ENCODE measurements around the gene GALNT12.

DNA sequence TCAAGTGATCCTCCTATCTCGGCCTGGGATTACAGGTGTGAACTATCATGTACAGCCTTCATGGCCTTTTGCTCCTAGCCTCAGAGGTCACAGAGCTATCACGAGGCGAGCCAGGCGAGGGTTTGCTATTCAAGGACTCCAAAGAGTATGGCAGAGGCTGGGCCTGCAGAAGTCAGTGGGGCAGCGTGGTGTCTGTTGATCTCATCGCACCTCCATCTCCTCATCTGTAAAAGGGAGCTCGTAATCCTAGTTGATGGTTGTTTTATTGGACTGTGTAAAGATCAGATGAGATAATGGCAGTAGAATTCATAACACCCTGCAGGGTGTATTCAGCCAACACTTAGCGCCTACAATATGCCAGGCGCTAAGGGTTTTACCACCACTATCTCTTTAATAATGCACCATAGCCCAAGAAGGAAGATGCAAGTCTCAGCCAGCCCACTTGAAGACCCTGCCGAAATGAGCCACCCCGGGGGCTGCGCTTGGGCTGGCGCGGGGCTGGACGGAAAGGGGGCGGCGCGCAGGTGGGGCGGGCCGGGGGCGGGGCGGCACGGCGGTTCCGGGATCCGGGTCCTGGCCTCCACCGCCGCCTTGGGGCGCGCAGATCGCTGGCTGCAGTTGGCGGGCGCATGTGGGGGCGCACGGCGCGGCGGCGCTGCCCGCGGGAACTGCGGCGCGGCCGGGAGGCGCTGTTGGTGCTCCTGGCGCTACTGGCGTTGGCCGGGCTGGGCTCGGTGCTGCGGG is at the start of gene GALNT12:
- TF ChIP-seq, protein P1, sequence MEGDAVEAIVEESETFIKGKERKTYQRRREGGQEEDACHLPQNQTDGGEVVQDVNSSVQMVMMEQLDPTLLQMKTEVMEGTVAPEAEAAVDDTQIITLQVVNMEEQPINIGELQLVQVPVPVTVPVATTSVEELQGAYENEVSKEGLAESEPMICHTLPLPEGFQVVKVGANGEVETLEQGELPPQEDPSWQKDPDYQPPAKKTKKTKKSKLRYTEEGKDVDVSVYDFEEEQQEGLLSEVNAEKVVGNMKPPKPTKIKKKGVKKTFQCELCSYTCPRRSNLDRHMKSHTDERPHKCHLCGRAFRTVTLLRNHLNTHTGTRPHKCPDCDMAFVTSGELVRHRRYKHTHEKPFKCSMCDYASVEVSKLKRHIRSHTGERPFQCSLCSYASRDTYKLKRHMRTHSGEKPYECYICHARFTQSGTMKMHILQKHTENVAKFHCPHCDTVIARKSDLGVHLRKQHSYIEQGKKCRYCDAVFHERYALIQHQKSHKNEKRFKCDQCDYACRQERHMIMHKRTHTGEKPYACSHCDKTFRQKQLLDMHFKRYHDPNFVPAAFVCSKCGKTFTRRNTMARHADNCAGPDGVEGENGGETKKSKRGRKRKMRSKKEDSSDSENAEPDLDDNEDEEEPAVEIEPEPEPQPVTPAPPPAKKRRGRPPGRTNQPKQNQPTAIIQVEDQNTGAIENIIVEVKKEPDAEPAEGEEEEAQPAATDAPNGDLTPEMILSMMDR (IDR thresholded peaks at IDR 0.05; ENCODE audit: low read length), result no peak
- TF ChIP-seq EZH2 (IDR thresholded peaks at IDR 0.05; ENCODE audit: borderline replicate concordance, low read length), result no peak
